Stimulated activated effector memory CD8-positive, alpha-beta T cell treated with anti-CD3 and anti-CD28 coated beads, Interleukin-12 subunit alpha, Interleukin-12 subunit beta, amount 100 ng/mL, for 72 hours (primary cell): ENCODE measurements around the gene PLA2G5.

Source experiments
- ATAC-seq: fragments of 150-1000 bp; cut with Tn5 transposase; 2 replicates; pipeline ENCODE4 v1.10.0; 2021
- DNase-seq, 2 donors: peaks; one replicate each; pipeline ENCODE4 v3.0.0; 2021 to 2022; ENCODE audit warnings: low spot score in 2 of 2
- H3K27ac Mint-ChIP-seq: one replicate; pipeline ENCODE4 v1.8.0; 2022; ENCODE audit warnings: mild to moderate bottlenecking, mixed read lengths
- H3K36me3 Mint-ChIP-seq: one replicate; pipeline ENCODE4 v1.8.0; 2022; ENCODE audit warnings: mild to moderate bottlenecking, mixed read lengths
- H3K4me1 Mint-ChIP-seq: one replicate; pipeline ENCODE4 v1.8.0; 2022; ENCODE audit warnings: mixed read lengths
- H3K4me3 Mint-ChIP-seq: one replicate; pipeline ENCODE4 v1.8.0; 2022; ENCODE audit warnings: mild to moderate bottlenecking, mixed read lengths
- H3K9me3 Mint-ChIP-seq: one replicate; pipeline ENCODE4 v1.8.0; 2022; ENCODE audit warnings: mixed read lengths

The PLA2G5 gene

DNA sequence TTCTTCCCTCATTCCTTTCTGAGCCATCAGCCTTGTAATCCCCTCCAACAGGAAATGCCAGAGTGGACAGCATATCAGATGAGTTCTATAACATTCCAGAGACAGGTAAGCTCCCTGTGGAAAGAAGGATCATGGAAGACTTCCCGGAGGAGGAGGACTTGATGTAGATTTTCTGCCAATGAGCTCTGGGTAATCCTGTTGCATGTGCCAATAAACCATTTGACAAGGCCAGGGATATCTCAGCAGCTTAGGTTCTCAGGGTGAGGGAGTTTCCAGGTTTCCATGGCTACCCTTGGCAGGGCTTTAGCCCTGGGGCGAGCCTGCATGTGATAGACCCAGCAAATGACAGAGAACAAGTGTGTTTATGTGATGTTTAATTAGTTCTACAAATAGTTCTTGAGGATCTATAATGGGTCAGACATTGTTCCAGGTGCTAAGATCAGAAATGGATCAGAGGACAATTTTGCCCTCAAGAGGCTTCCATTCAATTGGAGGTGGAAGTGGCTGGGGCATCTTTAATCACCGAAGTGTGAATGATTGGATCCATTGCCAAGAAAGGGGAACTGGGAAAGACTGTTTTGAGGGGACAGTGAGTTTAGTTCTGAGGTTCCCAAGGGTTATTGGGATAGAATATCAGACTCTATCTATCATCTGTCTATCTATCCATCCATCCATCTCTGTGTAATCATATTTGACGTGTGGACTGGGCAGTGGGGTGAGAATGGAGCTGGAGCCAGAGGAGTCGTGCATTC is 6.9 kb downstream of the PLA2G5 start:
- Mint-ChIP-seq H3K9me3 (no peaks in the 10 kb centered on the region), H3K36me3 (no peaks in the 10 kb centered on the region), H3K27ac (no peak overlapping the region), H3K4me1 (peaks cover 25% of the 10 kb centered on the region), H3K4me3 (no peak overlapping the region)
- DNase-seq (no peak), ATAC-seq (no peak)

DNA sequence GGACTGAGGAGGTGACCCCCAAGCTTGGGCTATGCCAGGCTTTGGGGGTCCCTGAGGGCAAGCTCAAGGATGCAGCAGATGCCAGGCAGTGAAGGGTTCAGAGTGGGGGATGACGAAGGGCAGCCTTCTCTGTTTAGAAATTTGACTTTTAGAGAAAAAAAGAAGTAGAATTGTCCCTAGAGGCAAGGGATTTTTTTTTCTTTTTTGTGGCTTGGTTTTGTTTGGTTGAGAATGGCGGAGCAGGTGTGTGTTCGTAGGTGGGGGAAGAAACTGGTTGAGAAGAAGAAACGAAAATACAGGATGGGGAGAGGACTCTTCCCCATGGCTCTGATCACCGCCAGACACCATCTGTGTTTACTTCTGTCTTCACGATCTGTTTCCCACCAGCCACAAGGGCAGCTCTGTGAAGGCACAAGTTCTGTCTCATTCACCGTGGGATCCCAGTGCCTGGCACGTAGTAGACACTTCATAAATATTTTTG is 8.2 kb downstream of the PLA2G5 start:
- no peak overlapping the region for H3K4me3 Mint-ChIP-seq
- ATAC-seq = no peak

DNA sequence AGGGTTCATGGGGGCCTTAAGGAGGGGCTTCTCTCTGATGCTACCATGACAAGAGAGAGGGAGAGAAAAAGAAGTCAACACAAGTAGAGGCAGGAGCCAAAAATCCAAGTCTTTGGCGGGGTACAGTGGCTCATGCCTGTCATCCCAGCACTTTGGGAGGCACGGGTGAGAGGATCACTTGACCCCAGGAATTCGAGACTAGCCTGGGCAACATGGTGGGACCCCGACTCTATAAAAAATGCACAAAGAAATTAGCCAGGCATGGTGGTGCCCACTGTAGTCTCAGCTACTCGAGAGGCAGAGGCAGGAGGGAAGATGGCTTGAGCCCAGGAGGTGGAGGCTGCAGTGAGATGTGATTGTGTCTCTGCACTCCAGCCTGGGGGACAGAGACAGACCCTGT is 8.7 kb downstream of the PLA2G5 start:
- Mint-ChIP-seq H3K36me3 (no peaks in the 10 kb centered on the region), H3K4me3 (no peak overlapping the region), H3K9me3 (no peaks in the 10 kb centered on the region), H3K4me1 (peaks cover 25% of the 10 kb centered on the region), H3K27ac (no peak overlapping the region)
- no peak for ATAC-seq
- DNase-seq = no peak

More for the DNA sequence above, 8.2 kb downstream of the PLA2G5 start:
- Mint-ChIP-seq H3K36me3 (no peaks in the 10 kb centered on the region), H3K27ac (no peak overlapping the region), H3K9me3 (no peaks in the 10 kb centered on the region), H3K4me1 (peaks cover 25% of the 10 kb centered on the region)
- DNase-seq = no peak

DNA sequence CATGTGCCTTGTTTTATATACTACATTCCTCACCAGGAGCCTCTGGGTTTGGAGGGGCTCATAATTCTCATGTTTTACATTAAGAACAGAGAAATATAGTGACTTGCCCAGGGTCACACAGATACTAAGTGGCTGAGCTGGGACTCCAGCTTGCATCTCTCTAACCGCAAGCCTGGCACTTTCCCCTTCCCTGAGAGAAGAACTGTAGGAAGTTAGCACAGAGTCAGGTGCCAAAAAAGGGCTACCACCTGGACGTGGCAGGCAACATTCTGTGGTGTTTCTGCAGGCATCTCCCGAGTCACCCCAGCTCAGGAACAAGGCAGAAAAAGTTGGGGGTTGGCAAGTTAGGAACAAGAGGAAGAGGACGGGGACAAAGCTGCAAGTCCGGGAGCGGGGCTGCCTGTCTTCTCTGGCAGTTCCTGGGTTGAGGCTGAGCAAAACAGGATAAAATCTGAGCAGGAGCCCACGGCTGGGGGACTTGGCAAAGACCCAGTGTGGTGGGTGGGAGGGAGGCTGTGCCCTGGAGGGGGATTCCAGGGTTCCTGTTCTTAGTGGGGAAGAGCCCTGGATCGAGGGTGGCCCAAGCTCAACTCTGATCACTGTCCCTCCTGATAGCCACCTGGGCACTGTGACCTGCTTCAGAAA is 9.8 kb downstream of the PLA2G5 start:
- H3K9me3 Mint-ChIP-seq = no peaks in the 10 kb centered on the region
- no peak for DNase-seq
- peaks cover 25% of the 10 kb centered on the region for H3K4me1 Mint-ChIP-seq
- ATAC-seq = no peak
- no peak overlapping the region for H3K27ac Mint-ChIP-seq
- H3K4me3 Mint-ChIP-seq = no peak overlapping the region
- no peaks in the 10 kb centered on the region for H3K36me3 Mint-ChIP-seq

DNA sequence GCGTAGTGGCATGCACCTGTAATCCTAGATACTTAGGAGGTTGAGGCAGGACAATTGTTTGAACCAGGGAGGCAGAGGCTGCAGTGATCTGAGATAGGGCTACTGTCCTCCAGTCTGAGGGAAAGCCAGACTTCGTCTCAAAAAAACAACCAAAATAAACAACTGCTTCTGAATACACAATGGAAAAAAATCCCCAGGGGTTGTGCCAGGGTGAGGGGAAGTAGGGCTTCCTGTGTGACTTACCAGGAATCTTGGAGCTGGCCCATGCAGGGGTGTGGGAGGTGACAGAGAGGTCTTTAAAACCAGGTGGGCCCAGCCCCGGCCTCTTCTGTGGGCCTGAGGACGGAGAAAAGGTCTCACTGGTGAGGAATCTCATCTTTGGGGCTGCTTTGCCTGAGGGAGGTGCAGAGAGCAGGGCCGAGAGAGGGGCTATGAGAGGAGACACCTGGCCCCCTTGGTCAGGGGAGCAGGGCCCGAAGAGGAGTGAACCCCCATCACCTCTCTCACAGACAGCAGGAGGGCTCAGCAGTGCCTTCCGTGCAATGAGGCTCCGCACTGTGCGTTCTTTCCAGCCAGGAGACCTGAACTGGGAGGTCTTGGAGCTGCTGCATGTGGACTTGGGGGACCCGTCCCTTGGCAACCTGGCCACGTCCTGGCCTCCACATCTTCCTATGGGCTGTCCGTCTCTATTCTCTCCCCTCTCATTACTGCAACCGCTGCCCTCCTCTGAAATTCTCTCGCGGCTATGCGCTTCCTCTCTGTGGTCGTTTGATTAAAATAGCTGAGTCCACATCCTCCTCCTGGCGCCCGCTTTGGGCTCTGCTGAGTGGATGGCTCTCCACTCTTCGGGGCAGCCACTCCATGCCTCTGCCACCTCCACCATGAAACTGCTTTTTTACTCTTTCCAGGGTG is 10.7 kb downstream of the PLA2G5 start:
- Mint-ChIP-seq H3K9me3 (no peaks in the 10 kb centered on the region), H3K27ac (peak overlapping the region; percentile 43), H3K36me3 (no peaks in the 10 kb centered on the region), H3K4me1 (peaks cover 25% of the 10 kb centered on the region), H3K4me3 (peak overlapping the region; percentile 30)
- DNase-seq (no peak), ATAC-seq (peak; percentile 67)

DNA sequence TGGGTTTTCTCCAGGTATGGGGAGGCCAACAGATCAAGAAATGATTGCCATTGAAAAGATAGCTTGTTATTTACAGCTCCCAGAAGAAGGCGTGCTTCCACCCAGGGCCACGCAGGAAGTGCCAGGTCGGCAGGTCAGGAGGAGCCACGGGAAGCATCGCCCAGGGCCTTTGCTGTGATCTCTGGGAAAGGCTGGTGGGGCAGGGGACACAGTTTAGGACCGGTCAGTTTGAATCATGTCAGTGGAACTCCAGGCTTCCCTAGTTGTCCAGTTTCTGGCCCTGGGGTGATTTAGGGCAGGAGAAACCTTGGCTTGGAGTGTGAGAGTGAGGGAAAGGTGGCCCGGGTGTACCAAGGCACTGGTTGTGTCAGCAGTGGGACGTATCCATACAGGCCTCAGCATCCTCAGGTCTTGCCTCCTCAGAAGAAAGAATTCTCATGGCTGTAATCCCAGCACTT is 11.4 kb downstream of the PLA2G5 start:
- Mint-ChIP-seq H3K4me3 (peak overlapping the region; percentile 30), H3K9me3 (no peaks in the 10 kb centered on the region), H3K36me3 (no peaks in the 10 kb centered on the region), H3K4me1 (peaks cover 25% of the 10 kb centered on the region), H3K27ac (peak overlapping the region; percentile 43)
- ATAC-seq (no peak), DNase-seq (no peak)

DNA sequence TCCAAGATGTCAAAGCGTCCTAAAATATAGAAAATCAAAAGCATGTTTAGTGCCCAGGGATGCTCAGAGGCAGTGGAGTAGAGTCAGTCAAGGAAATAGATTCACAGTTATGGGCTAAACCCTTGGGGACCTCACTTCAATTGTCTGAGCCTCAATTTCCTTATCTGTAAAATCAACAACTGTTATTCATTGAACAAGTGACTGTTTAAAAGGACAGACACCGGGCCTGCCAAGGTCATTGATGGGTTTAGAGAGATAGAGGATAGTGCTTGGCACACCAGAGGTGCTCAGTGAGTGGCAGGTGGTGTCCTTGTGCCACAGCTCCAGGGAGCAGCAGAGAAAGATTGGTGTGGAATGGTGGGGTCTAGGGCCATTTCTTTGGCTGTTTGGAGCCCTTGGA is 12.8 kb downstream of the PLA2G5 start:
- H3K9me3 Mint-ChIP-seq = no peaks in the 10 kb centered on the region
- DNase-seq (no peak), ATAC-seq (no peak)
- no peaks in the 10 kb centered on the region for H3K36me3 Mint-ChIP-seq
- H3K4me1 Mint-ChIP-seq = peaks cover 23% of the 10 kb centered on the region
- H3K4me3 Mint-ChIP-seq = no peak overlapping the region
- no peak overlapping the region for H3K27ac Mint-ChIP-seq

DNA sequence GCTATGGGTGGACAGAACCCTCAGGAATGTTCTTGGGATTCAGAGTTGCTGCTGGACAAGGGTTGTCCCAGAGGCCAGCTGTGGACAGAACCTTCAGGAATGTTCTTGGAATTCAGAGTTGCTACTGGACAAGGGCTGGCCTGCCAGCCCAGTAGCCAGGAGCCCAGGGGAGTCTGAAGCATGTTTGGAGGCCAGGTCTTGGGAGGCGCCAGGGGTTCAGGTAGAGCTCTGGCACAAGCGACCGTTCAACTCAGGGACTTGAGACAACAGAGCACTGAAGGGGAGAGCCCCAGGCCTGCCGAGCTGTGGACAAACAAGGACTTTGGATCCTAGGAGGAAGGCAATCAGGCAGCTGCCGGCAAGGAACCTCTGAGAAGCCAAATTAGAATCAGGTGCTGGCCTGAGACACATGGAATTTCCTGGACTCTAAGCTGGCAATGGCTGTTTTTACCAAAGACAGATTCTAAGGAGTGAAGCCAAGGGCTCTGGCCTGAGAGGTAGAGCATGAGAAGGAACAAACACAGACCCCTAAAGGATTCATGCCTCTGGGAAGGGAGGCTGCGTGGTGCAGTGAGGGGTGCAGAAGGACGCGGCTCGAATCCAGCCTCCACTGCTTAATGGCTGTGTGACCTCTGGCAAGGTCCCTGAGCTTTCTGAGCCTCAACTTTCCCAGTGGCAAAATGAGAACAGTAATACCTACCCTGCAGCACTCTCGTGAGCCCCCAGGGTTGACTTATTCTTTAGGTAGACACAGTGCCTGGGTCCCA is 13.4 kb downstream of the PLA2G5 start:
- no peak overlapping the region for H3K27ac Mint-ChIP-seq
- ATAC-seq = no peak

DNA sequence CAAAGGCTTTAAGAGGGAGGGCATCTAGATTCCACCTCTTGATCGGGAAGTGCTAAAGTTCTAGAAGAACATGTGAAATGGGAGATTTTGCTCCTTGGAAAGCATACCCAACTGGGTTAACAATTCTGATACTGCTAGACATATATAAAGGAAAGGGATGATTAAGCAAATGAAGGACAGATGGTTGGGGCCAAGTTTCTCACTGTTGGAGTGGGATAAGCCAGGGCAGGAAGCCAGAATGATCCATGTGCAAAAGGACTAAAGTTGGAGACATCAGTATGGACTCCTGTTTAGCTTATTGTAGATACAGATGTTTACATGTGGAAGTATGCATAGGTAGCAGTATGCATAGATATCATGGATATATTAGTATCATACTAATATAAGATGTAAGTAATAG is 16.8 kb downstream of the PLA2G5 start:
- H3K36me3 Mint-ChIP-seq = no peaks in the 10 kb centered on the region
- H3K9me3 Mint-ChIP-seq = no peaks in the 10 kb centered on the region
- DNase-seq (no peak), ATAC-seq (no peak)
- H3K4me1 Mint-ChIP-seq = no peaks in the 10 kb centered on the region
- no peak overlapping the region for H3K4me3 Mint-ChIP-seq
- no peak overlapping the region for H3K27ac Mint-ChIP-seq

More for the DNA sequence above, 13.4 kb downstream of the PLA2G5 start:
- Mint-ChIP-seq H3K9me3 (no peaks in the 10 kb centered on the region), H3K36me3 (no peaks in the 10 kb centered on the region), H3K4me1 (peaks cover 17% of the 10 kb centered on the region), H3K4me3 (no peak overlapping the region)
- no peak for DNase-seq

DNA sequence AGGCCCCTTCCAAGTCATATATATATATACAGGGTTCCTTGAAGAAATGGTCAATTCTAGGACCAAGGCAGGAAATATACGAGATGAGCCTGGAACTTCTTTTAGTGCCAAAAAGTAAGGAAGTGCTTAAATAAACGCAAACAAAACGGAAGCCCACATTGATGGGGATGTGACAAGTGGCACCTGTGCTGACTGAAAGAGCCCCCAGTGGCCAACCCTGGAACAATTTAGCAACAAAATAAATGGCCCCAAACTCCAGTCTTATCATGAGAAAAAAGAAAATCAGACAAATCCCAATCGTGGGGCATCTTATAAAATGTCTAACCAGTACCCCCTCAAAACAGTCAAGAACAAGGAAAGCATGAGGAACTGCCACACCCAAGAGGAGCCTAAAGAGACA is 17.7 kb downstream of the PLA2G5 start:
- Mint-ChIP-seq H3K27ac (no peak overlapping the region), H3K4me3 (no peak overlapping the region), H3K36me3 (no peaks in the 10 kb centered on the region), H3K9me3 (no peaks in the 10 kb centered on the region), H3K4me1 (no peaks in the 10 kb centered on the region)
- DNase-seq = no peak
- no peak for ATAC-seq

DNA sequence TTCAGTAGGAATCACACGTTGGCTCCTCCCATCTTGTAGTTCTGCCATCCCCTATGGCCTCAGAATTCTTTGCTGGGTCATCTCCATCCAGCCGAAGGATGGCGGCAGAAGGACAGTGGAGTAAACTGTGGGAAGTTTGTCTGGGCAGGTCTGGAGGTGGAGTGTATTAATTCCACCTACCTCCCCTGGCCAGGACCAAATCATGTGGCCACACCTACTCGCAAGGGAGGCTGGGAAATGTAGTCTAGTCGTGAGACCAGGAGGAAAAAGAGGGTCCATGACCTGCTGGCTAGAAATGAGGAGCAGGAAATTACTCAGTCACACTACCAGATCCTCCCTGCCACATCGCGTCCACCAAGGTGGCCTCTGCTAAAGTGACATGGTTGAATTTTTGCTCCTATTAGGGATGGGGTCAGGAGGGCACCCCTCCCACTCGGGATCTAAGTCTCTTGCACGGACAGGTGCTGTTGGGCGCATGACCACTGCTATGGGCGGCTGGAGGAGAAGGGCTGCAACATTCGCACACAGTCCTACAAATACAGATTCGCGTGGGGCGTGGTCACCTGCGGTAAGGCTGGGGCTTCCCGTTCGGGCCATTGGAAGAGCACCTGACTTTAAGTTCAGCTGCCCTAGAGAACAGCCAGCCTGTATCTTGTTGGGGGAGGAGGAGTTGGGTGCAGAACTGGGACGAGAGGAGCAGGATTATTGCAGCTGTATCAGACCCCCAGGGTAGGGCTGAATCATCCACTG is 19.5 kb downstream of the PLA2G5 start:
- Mint-ChIP-seq H3K27ac (no peak overlapping the region), H3K36me3 (no peaks in the 10 kb centered on the region), H3K4me3 (no peak overlapping the region), H3K9me3 (no peaks in the 10 kb centered on the region), H3K4me1 (no peaks in the 10 kb centered on the region)
- ATAC-seq (no peak), DNase-seq (no peak)

DNA sequence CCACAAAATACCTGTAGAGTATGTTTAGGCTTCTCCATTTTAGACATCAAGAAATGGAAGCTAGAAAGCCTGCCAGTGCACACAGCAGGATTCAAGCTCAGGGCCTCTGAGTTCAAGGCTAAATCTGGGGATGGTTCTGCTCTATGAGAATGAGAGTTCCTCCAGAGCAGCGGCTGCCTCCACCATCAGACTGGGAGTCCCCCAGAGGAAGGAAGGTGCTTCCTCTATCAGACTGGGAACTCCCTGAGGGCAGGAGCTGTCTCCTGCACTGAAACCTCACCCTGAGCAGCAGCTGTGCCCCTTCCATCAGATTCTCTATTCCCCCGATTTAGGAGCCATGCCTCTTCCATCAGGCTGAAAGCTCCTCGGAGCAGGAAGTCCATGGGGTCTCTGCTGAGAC is 20.1 kb downstream of the PLA2G5 start:
- no peak overlapping the region for H3K4me3 Mint-ChIP-seq
- no peak for ATAC-seq
- no peak overlapping the region for H3K27ac Mint-ChIP-seq

DNA sequence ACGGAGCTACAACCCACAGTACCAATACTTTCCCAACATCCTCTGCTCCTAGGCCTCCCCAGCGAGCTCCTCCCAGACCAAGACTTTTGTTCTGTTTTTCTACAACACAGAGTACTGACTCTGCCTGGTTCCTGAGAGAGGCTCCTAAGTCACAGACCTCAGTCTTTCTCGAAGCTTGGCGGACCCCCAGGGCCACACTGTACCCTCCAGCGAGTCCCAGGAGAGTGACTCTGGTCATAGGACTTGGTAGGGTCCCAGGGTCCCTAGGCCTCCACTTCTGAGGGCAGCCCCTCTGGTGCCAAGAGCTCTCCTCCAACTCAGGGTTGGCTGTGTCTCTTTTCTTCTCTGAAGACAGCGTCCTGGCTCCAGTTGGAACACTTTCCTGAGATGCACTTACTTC is 20.6 kb downstream of the PLA2G5 start:
- H3K4me3 Mint-ChIP-seq = no peak overlapping the region
- H3K9me3 Mint-ChIP-seq = no peaks in the 10 kb centered on the region
- H3K4me1 Mint-ChIP-seq = no peaks in the 10 kb centered on the region
- H3K27ac Mint-ChIP-seq = no peak overlapping the region
- H3K36me3 Mint-ChIP-seq = no peaks in the 10 kb centered on the region
- no peak for DNase-seq
- no peak for ATAC-seq

More for the DNA sequence above, 20.1 kb downstream of the PLA2G5 start:
- H3K4me1 Mint-ChIP-seq = no peaks in the 10 kb centered on the region
- H3K36me3 Mint-ChIP-seq = no peaks in the 10 kb centered on the region
- DNase-seq = no peak
- H3K9me3 Mint-ChIP-seq = no peaks in the 10 kb centered on the region

DNA sequence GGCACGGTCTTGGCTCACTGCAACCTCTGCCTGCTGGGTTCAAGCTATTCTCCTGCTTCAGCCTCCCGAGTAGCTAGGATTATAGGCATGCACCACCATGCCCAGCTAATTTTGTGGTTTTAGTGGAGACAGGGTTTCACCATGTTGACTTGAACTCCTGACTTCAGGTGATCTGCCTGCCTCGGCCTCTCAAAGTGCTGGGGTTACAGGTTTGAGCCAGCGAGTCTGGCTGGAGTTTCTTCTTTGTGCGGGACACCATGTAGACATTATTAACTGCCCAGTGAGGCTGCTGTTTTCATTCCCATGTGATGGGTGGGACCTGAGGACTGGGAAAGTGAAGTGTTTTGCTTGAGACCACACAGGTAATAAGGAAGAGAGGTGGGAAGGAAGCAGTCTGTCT is 23.3 kb downstream of the PLA2G5 start:
- no peak overlapping the region for H3K4me3 Mint-ChIP-seq
- ATAC-seq = no peak
- H3K4me1 Mint-ChIP-seq = no peaks in the 10 kb centered on the region
- no peaks in the 10 kb centered on the region for H3K36me3 Mint-ChIP-seq
- H3K9me3 Mint-ChIP-seq = no peaks in the 10 kb centered on the region
- DNase-seq = no peak
- H3K27ac Mint-ChIP-seq = no peak overlapping the region
